ENCODE results near the gene RPL6. TPM values are rescaled to one million over a fixed set of nuclear protein-coding genes. Genes with fewer than 3 reads are reported as not detected.

The RPL6 gene
- total and polyA plus RNA-seq, 9 of the 15 experiments (the other 6 are each of a cell fraction or from before 2014, with no cell fraction given) = 1,519 to 3,103 (median 2,396) TPM

DNA sequence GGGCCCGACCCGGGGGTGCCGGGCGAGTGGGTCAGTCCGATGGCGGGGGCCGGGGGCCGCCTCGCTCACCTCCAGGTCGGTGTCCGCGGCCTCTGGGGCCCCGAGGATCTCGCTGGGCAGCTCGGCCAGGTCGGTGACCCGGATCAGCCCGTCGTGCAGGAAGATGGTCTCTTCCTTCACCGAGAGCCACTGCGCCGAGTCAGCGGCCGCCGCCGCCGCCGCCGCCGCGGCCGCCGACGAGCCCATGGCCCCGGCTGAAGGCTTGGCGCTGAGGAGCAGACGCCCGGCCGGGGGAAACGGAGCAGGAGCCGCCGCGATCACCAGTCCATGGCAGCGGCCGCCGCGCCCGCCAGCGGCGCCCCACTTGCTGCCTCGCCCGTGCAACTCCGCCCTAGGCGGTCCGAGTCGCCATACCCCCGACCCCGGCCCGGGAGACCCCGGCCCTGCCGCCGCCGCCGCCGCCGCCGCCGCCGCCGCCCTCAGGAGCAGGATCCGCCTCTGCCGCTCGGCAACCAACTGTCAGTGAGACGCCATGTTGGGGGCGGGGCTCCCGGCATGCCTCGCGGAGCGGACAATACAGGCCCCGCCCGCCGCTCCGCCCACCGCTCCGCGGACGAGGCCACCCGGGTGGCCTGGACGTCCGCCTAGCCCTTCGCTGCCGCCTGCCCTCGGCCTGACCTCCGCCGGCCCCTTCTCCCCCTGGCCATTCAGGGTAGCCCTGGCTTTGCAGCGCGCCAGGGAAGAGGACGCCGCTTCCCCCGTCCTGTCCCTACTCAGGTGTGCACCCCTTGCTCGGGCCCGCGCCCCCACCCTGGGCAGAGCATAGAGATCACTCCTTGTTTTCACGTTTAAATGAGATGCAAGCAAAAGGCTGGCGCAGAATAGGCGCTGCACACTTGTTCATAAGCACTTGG lies 27.3 kb downstream of the RPL6 start, which contains the start of gene HECTD4 (continued):
- TF ChIP-seq ZNF561 (CRISPR knock-in tag; conservative IDR thresholded peaks at IDR 0.05) = no peak
- TF ChIP-seq SMAD3 (CRISPR knock-in tag; conservative IDR thresholded peaks at IDR 0.05) = no peak
- peak; percentile 58; the same call in 1 of the 2 replicates for TF ChIP-seq POLR2AphosphoS2 (IDR thresholded peaks at IDR 0.05; ENCODE audit: low read length)
- no peak for TF ChIP-seq IFI16 (CRISPR knock-in tag; IDR thresholded peaks at IDR 0.05)
- TF ChIP-seq BHLHE40 (IDR thresholded peaks at IDR 0.05; ENCODE audit: low read length) = peak; percentile 9; the same call in 1 of the 2 replicates
- no peak for TF ChIP-seq ADNP (tag; IDR thresholded peaks at IDR 0.05)
- TF ChIP-seq, protein P1, sequence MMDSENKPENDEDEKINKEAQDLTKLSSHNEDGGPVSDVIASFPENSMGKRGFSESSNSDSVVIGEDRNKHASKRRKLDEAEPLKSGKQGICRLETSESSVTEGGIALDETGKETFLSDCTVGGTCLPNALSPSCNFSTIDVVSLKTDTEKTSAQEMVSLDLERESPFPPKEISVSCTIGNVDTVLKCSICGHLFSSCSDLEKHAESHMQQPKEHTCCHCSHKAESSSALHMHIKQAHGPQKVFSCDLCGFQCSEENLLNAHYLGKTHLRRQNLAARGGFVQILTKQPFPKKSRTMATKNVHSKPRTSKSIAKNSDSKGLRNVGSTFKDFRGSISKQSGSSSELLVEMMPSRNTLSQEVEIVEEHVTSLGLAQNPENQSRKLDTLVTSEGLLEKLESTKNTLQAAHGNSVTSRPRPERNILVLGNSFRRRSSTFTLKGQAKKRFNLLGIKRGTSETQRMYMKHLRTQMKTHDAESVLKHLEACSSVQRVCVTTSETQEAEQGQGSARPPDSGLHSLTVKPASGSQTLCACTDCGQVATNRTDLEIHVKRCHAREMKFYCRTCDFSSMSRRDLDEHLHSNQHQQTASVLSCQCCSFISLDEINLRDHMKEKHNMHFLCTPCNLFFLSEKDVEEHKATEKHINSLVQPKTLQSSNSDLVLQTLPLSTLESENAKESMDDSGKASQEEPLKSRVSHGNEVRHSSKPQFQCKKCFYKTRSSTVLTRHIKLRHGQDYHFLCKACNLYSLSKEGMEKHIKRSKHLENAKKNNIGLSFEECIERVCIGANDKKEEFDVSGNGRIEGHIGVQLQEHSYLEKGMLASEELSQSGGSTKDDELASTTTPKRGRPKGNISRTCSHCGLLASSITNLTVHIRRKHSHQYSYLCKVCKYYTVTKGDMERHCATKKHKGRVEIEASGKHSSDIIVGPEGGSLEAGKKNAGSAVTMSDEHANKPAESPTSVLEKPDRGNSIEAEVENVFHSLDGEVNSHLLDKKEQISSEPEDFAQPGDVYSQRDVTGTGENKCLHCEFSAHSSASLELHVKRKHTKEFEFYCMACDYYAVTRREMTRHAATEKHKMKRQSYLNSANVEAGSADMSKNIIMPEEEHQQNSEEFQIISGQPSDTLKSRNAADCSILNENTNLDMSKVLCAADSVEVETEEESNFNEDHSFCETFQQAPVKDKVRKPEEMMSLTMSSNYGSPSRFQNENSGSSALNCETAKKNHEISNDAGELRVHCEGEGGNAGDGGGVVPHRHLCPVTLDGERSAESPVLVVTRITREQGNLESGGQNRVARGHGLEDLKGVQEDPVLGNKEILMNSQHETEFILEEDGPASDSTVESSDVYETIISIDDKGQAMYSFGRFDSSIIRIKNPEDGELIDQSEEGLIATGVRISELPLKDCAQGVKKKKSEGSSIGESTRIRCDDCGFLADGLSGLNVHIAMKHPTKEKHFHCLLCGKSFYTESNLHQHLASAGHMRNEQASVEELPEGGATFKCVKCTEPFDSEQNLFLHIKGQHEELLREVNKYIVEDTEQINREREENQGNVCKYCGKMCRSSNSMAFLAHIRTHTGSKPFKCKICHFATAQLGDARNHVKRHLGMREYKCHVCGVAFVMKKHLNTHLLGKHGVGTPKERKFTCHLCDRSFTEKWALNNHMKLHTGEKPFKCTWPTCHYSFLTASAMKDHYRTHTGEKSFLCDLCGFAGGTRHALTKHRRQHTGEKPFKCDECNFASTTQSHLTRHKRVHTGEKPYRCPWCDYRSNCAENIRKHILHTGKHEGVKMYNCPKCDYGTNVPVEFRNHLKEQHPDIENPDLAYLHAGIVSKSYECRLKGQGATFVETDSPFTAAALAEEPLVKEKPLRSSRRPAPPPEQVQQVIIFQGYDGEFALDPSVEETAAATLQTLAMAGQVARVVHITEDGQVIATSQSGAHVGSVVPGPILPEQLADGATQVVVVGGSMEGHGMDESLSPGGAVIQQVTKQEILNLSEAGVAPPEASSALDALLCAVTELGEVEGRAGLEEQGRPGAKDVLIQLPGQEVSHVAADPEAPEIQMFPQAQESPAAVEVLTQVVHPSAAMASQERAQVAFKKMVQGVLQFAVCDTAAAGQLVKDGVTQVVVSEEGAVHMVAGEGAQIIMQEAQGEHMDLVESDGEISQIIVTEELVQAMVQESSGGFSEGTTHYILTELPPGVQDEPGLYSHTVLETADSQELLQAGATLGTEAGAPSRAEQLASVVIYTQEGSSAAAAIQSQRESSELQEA (IDR thresholded peaks at IDR 0.05; ENCODE audit: low read depth) = no peak
- TF ChIP-seq, protein P2, sequence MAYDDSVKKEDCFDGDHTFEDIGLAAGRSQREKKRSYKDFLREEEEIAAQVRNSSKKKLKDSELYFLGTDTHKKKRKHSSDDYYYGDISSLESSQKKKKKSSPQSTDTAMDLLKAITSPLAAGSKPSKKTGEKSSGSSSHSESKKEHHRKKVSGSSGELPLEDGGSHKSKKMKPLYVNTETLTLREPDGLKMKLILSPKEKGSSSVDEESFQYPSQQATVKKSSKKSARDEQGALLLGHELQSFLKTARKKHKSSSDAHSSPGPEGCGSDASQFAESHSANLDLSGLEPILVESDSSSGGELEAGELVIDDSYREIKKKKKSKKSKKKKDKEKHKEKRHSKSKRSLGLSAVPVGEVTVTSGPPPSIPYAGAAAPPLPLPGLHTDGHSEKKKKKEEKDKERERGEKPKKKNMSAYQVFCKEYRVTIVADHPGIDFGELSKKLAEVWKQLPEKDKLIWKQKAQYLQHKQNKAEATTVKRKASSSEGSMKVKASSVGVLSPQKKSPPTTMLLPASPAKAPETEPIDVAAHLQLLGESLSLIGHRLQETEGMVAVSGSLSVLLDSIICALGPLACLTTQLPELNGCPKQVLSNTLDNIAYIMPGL (CRISPR knock-in tag; IDR thresholded peaks at IDR 0.05) = peak; percentile 68; the same call in 1 of the 2 replicates
- no peak for TF ChIP-seq ZNF408 (CRISPR knock-in tag; IDR thresholded peaks at IDR 0.05; ENCODE audit: low read depth)
- TF ChIP-seq ZNF717 (CRISPR knock-in tag; IDR thresholded peaks at IDR 0.05) = no peak
- no peak for TF ChIP-seq PURB (CRISPR knock-in tag; IDR thresholded peaks at IDR 0.05; ENCODE audit: low read depth)
- TF ChIP-seq HMGN3 (IDR thresholded peaks at IDR 0.05; ENCODE audit: borderline replicate concordance, extremely low read depth, insufficient read length, low read depth, low read length) = peak; percentile 77
- TF ChIP-seq TRIM24 (IDR thresholded peaks at IDR 0.05) = peak in 1 of 2 experiments; percentile 27; a peak in 1 of 4 replicates
- TF ChIP-seq GTF2A2 (tag; IDR thresholded peaks at IDR 0.05) = no peak

Measured in K562 (cell line).